Sigmoid colon (tissue), 4 donors: Measurements from ENCODE around the gene KRTAP26-1.

Source experiments
- CTCF ChIP-seq, 4 experiments: fragments of 450-650 bp in 3 of 4; fragments of 200-600 bp in 1 of 4; IDR thresholded peaks; one replicate each; pipeline ENCODE4 v1.5.1; 2016 to 2019; ENCODE audit warnings: antibody characterized with exemption in 4 of 4, mild to moderate bottlenecking in 3 of 4, moderate library complexity in 2 of 4
- EP300 ChIP-seq, 4 donors: sonication (generic); formaldehyde crosslinking; IDR thresholded peaks; one replicate each; pipeline ENCODE4 v1.6.1; 2017; ENCODE audit warnings: antibody characterized with exemption in 4 of 4
- POLR2A ChIP-seq, 2 donors: fragments of 450-650 bp; IDR thresholded peaks; one replicate each; pipeline ENCODE4 v1.6.1; 2016; ENCODE audit warnings: antibody characterized with exemption in 2 of 2, mild to moderate bottlenecking in 2 of 2, moderate library complexity in 2 of 2

GRCh38 chr21:30345014-30345413, 24.9 kb upstream of the KRTAP26-1 start:
- TF ChIP-seq CTCF (IDR thresholded peaks at IDR 0.05) (no peak), POLR2A (IDR thresholded peaks at IDR 0.05) (no peak), EP300 (IDR thresholded peaks at IDR 0.05) (no peak)
